ENCODE measurements around the gene RBPJ.

- TF ChIP-seq CTCF (conservative IDR thresholded peaks at IDR 0.05) (no peak), ZFX (IDR thresholded peaks at IDR 0.05) (no peak)
Measured at GRCh38 chr4:26388671-26389070, 67.9 kb downstream of the RBPJ start.
